Thymus (tissue), 11 donors: ENCODE data around the gene KANSL1. TPM values are rescaled to one million over a fixed set of nuclear protein-coding genes. Genes with fewer than 3 reads are reported as not detected.
A peak's percentile ranks its signal among the peaks of the same experiment; 100 is the strongest.

ENCODE experiments used
- DNase-seq, 9 donors: peaks; one replicate each; pipeline ENCODE4 v3.0.0-alpha.2; 2013; ENCODE audit warnings: low spot score in 9 of 9, low read depth in 6 of 9, missing footprints in 1 of 9
- H3K27ac ChIP-seq, 2 donors: one replicate each; pipeline ENCODE4 v1.5.1; 2013; ENCODE audit warnings: control low read depth in 1 of 2, low read depth in 1 of 2, low read length in 1 of 2, mild to moderate bottlenecking in 1 of 2, moderate library complexity in 1 of 2
- H3K27me3 ChIP-seq, 2 donors: one replicate each; pipeline ENCODE4 v1.5.1; 2013; ENCODE audit warnings: low read length in 1 of 2; ENCODE audit not compliant: control insufficient read depth in 2 of 2, insufficient read depth in 1 of 2
- H3K36me3 ChIP-seq, 2 donors: one replicate each; pipeline ENCODE4 v1.5.1; 2013; ENCODE audit warnings: low read length in 1 of 2, mild to moderate bottlenecking in 1 of 2, moderate library complexity in 1 of 2; ENCODE audit not compliant: control insufficient read depth in 2 of 2, insufficient read depth in 2 of 2
- H3K4me1 ChIP-seq, 2 donors: one replicate each; pipeline ENCODE4 v1.5.1; 2013; ENCODE audit warnings: low read length in 2 of 2; ENCODE audit not compliant: control insufficient read depth in 2 of 2, insufficient read depth in 2 of 2
- H3K4me3 ChIP-seq, 2 donors: one replicate each; pipeline ENCODE4 v1.5.1; 2013; ENCODE audit warnings: low read length in 2 of 2, control low read depth in 1 of 2, mild to moderate bottlenecking in 1 of 2
- H3K9me3 ChIP-seq, 2 donors: one replicate each; pipeline ENCODE4 v1.5.1; 2013; ENCODE audit warnings: low read length in 1 of 2, mild to moderate bottlenecking in 1 of 2; ENCODE audit not compliant: control insufficient read depth in 2 of 2, insufficient read depth in 1 of 2
- WGBS: extraction: QIAGEN DNeasy Blood & Tissue Kit; methylation state at CpG from one replicate; pipeline ENCODE4 v1.1.7; 2013; 5-methylcytosine and 5-hydroxymethylcytosine counted together
- polyA plus RNA-seq: library from polyadenylated mRNA; stranded (reverse); fragments of 200-250 nt; gene quantifications from one replicate; pipeline ENCODE4 v1.2.3, GENCODE V29; 2013
- total RNA-seq: library from RNA; stranded (reverse); fragments of 120-200 nt; gene quantifications from one replicate; pipeline ENCODE4 v1.2.4, GENCODE V29; 2013
- donor health status: healthy.

The KANSL1 gene
- total and polyA plus RNA-seq, 2 donors, result 22.3 to 101 TPM

DNA sequence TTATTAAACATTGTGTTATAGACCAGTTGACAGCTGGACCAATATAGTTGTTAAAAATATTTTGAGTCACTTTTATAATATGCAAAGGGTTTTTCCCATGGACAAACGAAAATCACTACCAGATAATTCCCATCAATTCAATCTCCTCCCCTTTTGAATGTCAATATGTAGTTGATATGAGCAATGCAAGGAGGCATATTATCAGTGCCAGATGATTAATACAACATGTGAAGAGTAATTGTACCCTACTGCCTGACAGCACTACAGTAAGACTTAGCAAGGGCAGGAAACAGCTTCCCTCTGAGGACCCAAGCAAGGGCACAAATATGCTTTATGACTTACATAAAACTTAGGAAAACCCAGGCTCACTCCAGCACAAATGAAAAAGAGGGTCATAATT lies 17.3 kb downstream of the KANSL1 start:
- Histone ChIP-seq H3K4me1 (peaks cover 12 to 14% of the 10 kb centered on the region in 2 donors), H3K36me3 (peaks cover 12 to 22% of the 10 kb centered on the region in 2 donors), H3K27ac (no peak overlapping the region), H3K4me3 (no peak overlapping the region), H3K27me3 (no peaks in the 10 kb centered on the region), H3K9me3 (no peaks in the 10 kb centered on the region)
- 84% methylated on average over 1 of the region's 1 CpG for WGBS
- DNase-seq, result no peak

DNA sequence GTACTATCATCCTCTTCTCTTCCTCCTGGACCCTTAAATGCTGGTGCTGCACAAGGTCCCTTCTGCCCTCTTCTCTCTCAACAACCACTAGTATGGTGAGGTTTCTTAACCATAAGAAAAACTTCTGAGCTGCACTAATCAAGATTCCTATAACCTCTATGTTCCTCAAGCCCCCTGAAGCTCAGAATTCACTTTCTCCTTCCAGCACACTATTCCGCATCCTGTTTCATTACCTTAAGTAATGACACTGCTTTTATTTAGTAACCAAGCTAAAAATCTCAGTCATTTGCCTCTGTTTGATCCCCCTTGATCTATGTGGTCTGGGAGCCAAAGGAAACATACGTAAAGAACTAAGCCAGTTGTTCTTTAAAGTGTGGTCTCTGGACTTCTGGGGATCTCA lies 20.1 kb downstream of the KANSL1 start:
- 87% methylated on average over 2 of the region's 2 CpGs for WGBS
- H3K4me1 ChIP-seq, result peaks cover 5 to 24% of the 10 kb centered on the region in 2 donors
- H3K27me3 ChIP-seq, result no peaks in the 10 kb centered on the region
- H3K36me3 ChIP-seq, result peaks cover 22 to 44% of the 10 kb centered on the region in 2 donors
- no peak for DNase-seq
- H3K4me3 ChIP-seq, result no peak overlapping the region
- H3K27ac ChIP-seq, result peak overlapping the region in 1 of 2 donors; percentile 42
- no peaks in the 10 kb centered on the region for H3K9me3 ChIP-seq

DNA sequence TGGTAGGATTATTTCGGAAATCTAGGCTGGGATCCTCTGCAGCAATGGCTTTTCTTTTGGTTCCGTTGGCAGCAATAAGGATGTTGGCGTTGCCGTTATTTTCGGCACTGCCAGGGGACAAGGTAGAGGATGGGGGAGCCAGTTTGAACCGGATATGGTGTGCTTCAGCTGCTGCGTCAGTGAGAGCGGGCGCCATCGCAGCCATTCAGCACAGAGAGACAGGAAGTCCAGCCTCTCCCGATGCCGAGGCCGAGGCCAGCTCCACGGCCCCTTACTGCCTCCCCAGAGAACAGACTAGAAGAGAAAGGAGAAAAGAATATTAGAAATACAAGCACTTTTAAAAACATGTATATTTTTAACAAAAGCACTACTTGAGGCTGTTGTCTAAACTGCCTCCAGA lies 21.3 kb downstream of the KANSL1 start:
- 98% methylated on average over 14 of the region's 14 CpGs for WGBS

DNA sequence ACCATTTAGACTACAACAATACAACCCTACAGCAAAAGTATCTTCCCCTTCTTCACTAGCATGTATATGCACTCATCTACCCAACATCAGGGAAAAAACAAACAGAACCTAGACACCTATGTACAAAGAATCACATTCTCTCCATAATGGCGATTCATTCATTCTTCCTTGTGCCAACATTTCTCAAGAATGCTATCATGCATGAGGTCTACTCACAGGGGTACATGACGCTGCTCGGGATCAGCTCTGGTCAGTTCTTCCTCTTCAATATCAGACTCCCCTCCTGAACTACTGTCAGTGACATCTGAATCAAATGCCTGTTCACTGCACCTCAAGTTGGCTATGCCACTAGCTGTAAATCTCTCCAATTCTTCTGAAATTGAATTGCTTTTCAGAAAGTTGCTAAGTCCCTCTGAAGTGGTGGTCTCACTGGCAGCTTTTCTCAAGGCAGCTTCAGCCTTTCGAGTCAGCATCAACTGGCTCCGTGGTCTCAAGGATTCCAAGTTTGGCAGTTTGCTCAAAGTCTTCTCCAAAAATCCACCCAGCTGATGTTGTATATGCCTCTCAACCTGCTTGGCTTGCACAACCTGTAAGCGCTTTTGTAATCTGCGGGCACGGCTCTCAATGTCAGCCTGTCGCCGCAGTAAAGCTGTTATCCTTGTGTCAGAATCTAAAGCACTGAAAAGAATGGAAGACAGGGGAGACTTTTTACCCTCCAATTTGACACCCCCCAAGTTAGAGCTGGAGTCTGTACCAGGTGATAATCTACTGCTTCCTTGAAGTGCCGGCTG lies 22.4 kb downstream of the KANSL1 start:
- H3K27me3 ChIP-seq, result no peaks in the 10 kb centered on the region

More for the DNA sequence above, 21.3 kb downstream of the KANSL1 start:
- peak in 1 of 9 donors; percentile 57 for DNase-seq
- Histone ChIP-seq H3K4me1 (peaks cover 5 to 24% of the 10 kb centered on the region in 2 donors), H3K36me3 (peaks cover 22 to 49% of the 10 kb centered on the region in 2 donors), H3K4me3 (no peak overlapping the region), H3K9me3 (no peaks in the 10 kb centered on the region), H3K27me3 (no peaks in the 10 kb centered on the region), H3K27ac (no peak overlapping the region)

DNA sequence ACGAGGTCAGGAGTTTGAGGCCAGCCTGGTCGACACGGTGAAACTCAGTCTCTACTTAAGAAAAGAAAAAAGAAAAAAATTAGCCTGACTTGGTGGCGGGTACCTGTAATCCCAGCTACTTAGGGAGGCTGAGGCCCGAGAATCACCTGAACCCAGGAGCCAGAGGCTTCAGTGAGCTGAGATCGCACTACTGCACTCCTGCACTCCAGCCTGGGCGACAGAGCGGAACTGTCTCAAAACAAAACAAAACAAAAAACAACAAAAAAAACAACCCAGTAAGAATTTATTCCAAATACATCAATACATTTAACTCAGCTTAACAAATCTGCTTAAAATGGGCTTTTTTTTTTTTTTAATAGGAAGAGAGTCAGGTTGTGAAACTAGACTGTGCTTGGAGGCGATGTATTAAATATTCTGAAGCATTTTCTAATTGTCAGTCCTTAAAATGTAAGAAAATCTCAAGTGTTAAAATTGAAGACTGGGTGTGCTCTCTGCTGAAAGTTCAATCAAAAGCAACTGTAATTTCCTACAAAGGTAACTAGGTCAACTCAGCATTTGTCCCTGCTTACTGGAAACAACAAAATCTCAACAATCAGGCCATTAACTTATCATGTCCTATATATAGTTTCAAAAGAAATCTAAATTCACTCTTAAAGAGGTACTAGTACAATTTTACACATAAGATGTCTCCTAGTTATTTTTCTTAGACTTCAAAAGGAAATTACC lies 23.2 kb downstream of the KANSL1 start:
- WGBS, result 96% methylated on average over 9 of the region's 9 CpGs
- peak in 1 of 9 donors; percentile 52 for DNase-seq
- Histone ChIP-seq H3K9me3 (no peaks in the 10 kb centered on the region), H3K27me3 (no peaks in the 10 kb centered on the region), H3K27ac (peak overlapping the region; percentile 31 to 58), H3K4me3 (no peak overlapping the region), H3K4me1 (peaks cover 5 to 24% of the 10 kb centered on the region in 2 donors), H3K36me3 (peaks cover 22 to 49% of the 10 kb centered on the region in 2 donors)

More for the DNA sequence above, 22.4 kb downstream of the KANSL1 start:
- no peak overlapping the region for H3K4me3 ChIP-seq
- H3K27ac ChIP-seq, result peak overlapping the region in 1 of 2 donors; percentile 58
- H3K4me1 ChIP-seq, result peaks cover 5 to 24% of the 10 kb centered on the region in 2 donors
- no peak for DNase-seq
- peaks cover 22 to 49% of the 10 kb centered on the region in 2 donors for H3K36me3 ChIP-seq
- H3K9me3 ChIP-seq, result no peaks in the 10 kb centered on the region
- 97% methylated on average over 11 of the region's 11 CpGs for WGBS

DNA sequence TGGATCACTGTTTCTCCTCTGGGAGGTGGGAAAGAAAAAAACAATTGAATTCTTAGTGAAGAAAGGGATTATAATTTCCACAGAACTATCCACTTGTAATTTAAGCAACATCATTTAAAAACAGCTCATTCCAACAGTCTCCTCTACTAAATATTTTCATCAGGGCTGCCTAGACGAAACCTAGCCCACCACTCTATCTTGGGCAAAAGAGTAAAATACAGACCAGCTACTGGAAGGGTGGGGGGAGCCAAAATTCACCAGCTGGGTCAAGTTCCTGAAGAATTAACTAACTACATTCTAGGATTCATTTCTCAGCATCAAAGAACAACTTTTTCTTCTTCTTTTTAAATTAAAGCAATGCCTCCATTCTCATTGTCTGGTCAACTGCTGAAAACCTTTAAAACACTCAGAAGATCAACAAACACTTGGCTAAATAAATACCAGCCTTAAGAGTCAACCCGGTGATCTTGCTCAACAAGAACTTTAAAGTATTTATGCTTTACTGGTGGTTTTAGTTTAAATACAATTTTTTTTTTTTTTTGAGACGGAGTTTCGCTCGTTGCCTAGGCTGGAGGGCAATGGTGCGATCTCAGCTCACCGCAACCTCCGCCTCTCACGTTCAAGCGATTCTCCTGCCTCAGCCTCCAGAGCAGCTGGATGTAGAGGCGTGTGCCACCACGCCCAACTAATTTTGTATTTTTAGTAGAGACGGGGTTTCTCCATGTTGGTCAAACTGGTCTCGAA lies 25.2 kb downstream of the KANSL1 start:
- Histone ChIP-seq H3K9me3 (no peaks in the 10 kb centered on the region), H3K27ac (no peak overlapping the region), H3K27me3 (no peaks in the 10 kb centered on the region), H3K36me3 (peaks cover 22 to 49% of the 10 kb centered on the region in 2 donors), H3K4me3 (no peak overlapping the region), H3K4me1 (peaks cover 5 to 30% of the 10 kb centered on the region in 2 donors)
- no peak for DNase-seq
- 96% methylated on average over 14 of the region's 14 CpGs for WGBS

DNA sequence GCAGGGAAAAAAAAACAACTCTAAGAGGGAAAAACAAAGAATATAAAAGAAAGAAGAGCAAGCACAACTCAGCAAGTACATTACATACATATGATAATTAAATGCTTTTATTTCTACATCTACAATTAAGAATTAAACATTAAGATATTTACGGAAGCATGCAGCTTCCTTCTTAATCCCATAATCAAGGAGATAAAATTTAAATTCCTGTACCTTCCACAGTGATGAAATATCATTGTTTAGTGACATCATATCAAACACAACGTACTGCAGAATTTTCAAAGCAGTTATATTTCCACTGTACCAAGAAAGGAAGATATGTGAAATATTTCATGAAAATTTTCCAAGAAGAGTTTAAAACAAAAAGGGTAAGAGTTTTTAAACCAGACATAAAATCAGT lies 26.0 kb downstream of the KANSL1 start:
- H3K27me3 ChIP-seq, result no peaks in the 10 kb centered on the region
- H3K36me3 ChIP-seq, result peaks cover 22 to 51% of the 10 kb centered on the region in 2 donors
- WGBS, result 91% methylated on average over 2 of the region's 2 CpGs
- no peak overlapping the region for H3K27ac ChIP-seq
- no peaks in the 10 kb centered on the region for H3K9me3 ChIP-seq
- no peak for DNase-seq
- H3K4me3 ChIP-seq, result no peak overlapping the region
- H3K4me1 ChIP-seq, result peaks cover 5 to 29% of the 10 kb centered on the region in 2 donors

DNA sequence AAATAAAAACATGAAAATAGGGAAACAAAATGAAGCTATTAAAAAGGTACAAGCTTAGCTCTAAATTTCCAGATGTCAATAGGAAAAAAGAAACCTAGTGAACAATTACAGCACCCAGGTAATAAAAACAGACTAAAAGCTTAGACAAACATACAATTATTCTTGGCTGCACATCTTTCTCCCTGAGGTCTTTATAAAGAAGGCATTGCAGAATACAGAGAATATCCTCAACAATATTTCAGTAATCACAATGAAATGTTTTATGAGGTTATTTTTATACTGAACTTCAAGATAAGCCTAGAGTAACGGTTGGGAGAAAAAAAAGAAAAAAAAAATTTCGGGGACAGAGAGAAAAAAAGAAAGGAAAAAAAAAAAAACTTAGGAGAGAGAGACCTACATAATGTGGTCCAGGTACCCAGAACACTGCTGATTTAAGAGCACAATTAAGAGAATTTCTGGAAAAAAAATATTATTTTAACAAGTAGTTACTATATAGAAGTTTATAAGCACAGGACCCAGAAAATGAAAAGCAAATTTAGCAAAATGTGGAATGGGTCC lies 26.5 kb downstream of the KANSL1 start:
- H3K27ac ChIP-seq, result no peak overlapping the region
- peaks cover 5 to 24% of the 10 kb centered on the region in 2 donors for H3K4me1 ChIP-seq
- H3K27me3 ChIP-seq, result no peaks in the 10 kb centered on the region
- no peak for DNase-seq
- peaks cover 19 to 49% of the 10 kb centered on the region in 2 donors for H3K36me3 ChIP-seq
- H3K9me3 ChIP-seq, result no peaks in the 10 kb centered on the region
- WGBS, result 83% methylated on average over 2 of the region's 2 CpGs
- no peak overlapping the region for H3K4me3 ChIP-seq
